WTC11 (cell line): ENCODE measurements around the gene FGF18. TPM values are rescaled to one million over a fixed set of nuclear protein-coding genes. Genes with fewer than 3 reads are reported as not detected.

Experiments
- ATAC-seq: fragments of 200-7000 bp; cut with Tn5 transposase; 2 replicates; pipeline ENCODE4 v1.10.0; 2021; ENCODE audit warnings: mild to moderate bottlenecking, moderate library complexity
- CTCF ChIA-PET: fragments of 300-600 bp; sonication (Branson Sonifier 250); formaldehyde crosslinking; loops from one replicate; lab custom pipeline; 2021; ENCODE audit warnings: antibody characterized with exemption; lab: Charles Lee
- POLR2A ChIA-PET: fragments of 350-600 bp; sonication (Branson Sonifier 250); formaldehyde crosslinking; loops from one replicate; lab custom pipeline; 2021; ENCODE audit warnings: antibody characterized with exemption; lab: Charles Lee
- DNase-seq: peaks from one replicate; pipeline ENCODE4 v3.0.0; 2021; ENCODE audit warnings: low spot score
- H3K27ac Mint-ChIP-seq: 2 replicates; pipeline ENCODE4 v1.8.0; 2021; ENCODE audit warnings: mixed read lengths
- H3K27me3 Mint-ChIP-seq: 2 replicates; pipeline ENCODE4 v1.8.0; 2021; ENCODE audit warnings: low read depth, mild to moderate bottlenecking, moderate library complexity, mixed read lengths
- H3K36me3 Mint-ChIP-seq: 2 replicates; pipeline ENCODE4 v1.8.0; 2021; ENCODE audit warnings: mixed read lengths
- H3K4me1 Mint-ChIP-seq: 2 replicates; pipeline ENCODE4 v1.8.0; 2022; ENCODE audit warnings: mixed read lengths
- H3K4me3 Mint-ChIP-seq: 2 replicates; pipeline ENCODE4 v1.8.0; 2021; ENCODE audit warnings: mild to moderate bottlenecking, moderate library complexity, mixed read lengths
- H3K9me3 Mint-ChIP-seq: 2 replicates; pipeline ENCODE4 v1.8.0; 2021; ENCODE audit warnings: mixed read lengths
- AFF4 ChIP-seq: sonication (generic); formaldehyde crosslinking; IDR thresholded peaks from 2 replicates; pipeline ENCODE4 v1.8.1; 2023; ENCODE audit warnings: mild to moderate bottlenecking, missing genetic modification reagents, borderline replicate concordance
- ARID4B ChIP-seq: sonication (generic); formaldehyde crosslinking; IDR thresholded peaks from 2 replicates; pipeline ENCODE4 v1.8.0; 2023; ENCODE audit warnings: missing genetic modification reagents, mild to moderate bottlenecking, borderline replicate concordance
- CBFB ChIP-seq: sonication (generic); formaldehyde crosslinking; IDR thresholded peaks from 2 replicates; pipeline ENCODE4 v1.8.1; 2022; ENCODE audit warnings: mild to moderate bottlenecking, low read depth, missing genetic modification reagents
- CREB1 ChIP-seq: sonication (generic); formaldehyde crosslinking; IDR thresholded peaks from 2 replicates; pipeline ENCODE4 v1.8.0; 2023; ENCODE audit warnings: mild to moderate bottlenecking, missing genetic modification reagents
- CTCF ChIP-seq: fragments of 200-600 bp; IDR thresholded peaks from 2 replicates; pipeline ENCODE4 v1.8.0; 2022; ENCODE audit warnings: antibody characterized with exemption
- EMX1 ChIP-seq: fragments of 250-450 bp; sonication (Bioruptor Pico); IDR thresholded peaks from 2 replicates; pipeline ENCODE4 v1.8.0; 2021; ENCODE audit warnings: mild to moderate bottlenecking
- FOXJ3 ChIP-seq: sonication (generic); formaldehyde crosslinking; IDR thresholded peaks from 2 replicates; pipeline ENCODE4 v1.9.0; 2021; ENCODE audit warnings: missing genetic modification reagents, mild to moderate bottlenecking, borderline replicate concordance
- FOXK1 ChIP-seq: sonication (generic); formaldehyde crosslinking; IDR thresholded peaks from 2 replicates; pipeline ENCODE4 v1.8.0; 2022; ENCODE audit warnings: mild to moderate bottlenecking, moderate library complexity, missing genetic modification reagents
- HMGA2 ChIP-seq: fragments of 250-450 bp; sonication (Bioruptor Pico); IDR thresholded peaks from 2 replicates; pipeline ENCODE4 v1.4.0; 2021; ENCODE audit warnings: mild to moderate bottlenecking, moderate library complexity
- NFATC4 ChIP-seq: fragments of 250-450 bp; sonication (Bioruptor Pico); IDR thresholded peaks from 2 replicates; pipeline ENCODE4 v1.9.0; 2021; ENCODE audit warnings: mild to moderate bottlenecking
- PREB ChIP-seq: sonication (generic); formaldehyde crosslinking; IDR thresholded peaks from 2 replicates; pipeline ENCODE4 v1.8.1; 2022; ENCODE audit warnings: mild to moderate bottlenecking, missing genetic modification reagents, moderate library complexity, borderline replicate concordance
- ZNF121 ChIP-seq: sonication (generic); formaldehyde crosslinking; IDR thresholded peaks from 2 replicates; pipeline ENCODE4 v1.8.0; 2023; ENCODE audit warnings: missing genetic modification reagents
- ZNF263 ChIP-seq: sonication (generic); formaldehyde crosslinking; IDR thresholded peaks from 2 replicates; pipeline ENCODE4 v1.8.1; 2022; ENCODE audit warnings: low read depth, mild to moderate bottlenecking, moderate library complexity, missing genetic modification reagents
- ZNF512 ChIP-seq: sonication (generic); formaldehyde crosslinking; IDR thresholded peaks from 2 replicates; pipeline ENCODE4 v1.8.1; 2022; ENCODE audit warnings: missing genetic modification reagents, borderline replicate concordance
- total RNA-seq: library from RNA; stranded (reverse); gene quantifications from 3 replicates; pipeline ENCODE4 v1.2.3, GENCODE V29; 2021

FGF18 gene
- total RNA-seq, 1 experiment from 2014 or later: 0.72 TPM

- Mint-ChIP-seq H3K9me3 (no peaks in the 10 kb centered on the region), H3K27me3 (no peaks in the 10 kb centered on the region), H3K4me1 (peaks cover 35% of the 10 kb centered on the region), H3K4me3 (no peak overlapping the region), H3K36me3 (no peaks in the 10 kb centered on the region), H3K27ac (no peak overlapping the region)
- TF ChIP-seq CTCF (no peak), ZNF263 (CRISPR knock-in tag) (no peak), FOXJ3 (no peak), EMX1 (CRISPR knock-in tag) (no peak), CREB1 (no peak)
- ChIA-PET POLR2A (interaction anchor here (0.6 kb wide), 1 partner anchor 572 kb away, joined by 3 read pairs; the partner anchor contains the start of gene FBXW11), CTCF (interaction anchor here (1.6 to 3.1 kb wide), 2 partner anchors 11 to 16 kb away, joined by 5 to 22 read pairs; partner anchors contain the start of gene FGF18)
- ATAC-seq: no peak
- no peak for DNase-seq
Observed at GRCh38 chr5:171434874-171435273, 15.4 kb downstream of the FGF18 start.

- no peak for DNase-seq
- no peak overlapping the region for H3K4me3 Mint-ChIP-seq
- CTCF ChIA-PET: interaction anchor here (3.1 kb wide), 1 partner anchor 17 kb away, joined by 22 read pairs; the partner anchor contains the start of gene FGF18
- no peak for TF ChIP-seq PREB (CRISPR knock-in tag)
- no peak for TF ChIP-seq CBFB (CRISPR knock-in tag)
- TF ChIP-seq HMGA2 (CRISPR knock-in tag): no peak
- TF ChIP-seq ZNF512 (CRISPR knock-in tag): no peak
- no peak for TF ChIP-seq ARID4B (CRISPR knock-in tag)
- TF ChIP-seq FOXK1 (CRISPR knock-in tag): no peak
- no peak for TF ChIP-seq ZNF121 (CRISPR knock-in tag)
- no peak for TF ChIP-seq AFF4 (CRISPR knock-in tag)
- no peak for TF ChIP-seq NFATC4 (CRISPR knock-in tag)
- TF ChIP-seq, all 79 proteins: peak for 0
- POLR2A ChIA-PET: no interaction called here
- no peaks in the 10 kb centered on the region for H3K36me3 Mint-ChIP-seq
- H3K4me1 Mint-ChIP-seq: peaks cover 42% of the 10 kb centered on the region
- ATAC-seq: no peak
- H3K27me3 Mint-ChIP-seq: no peaks in the 10 kb centered on the region
- H3K27ac Mint-ChIP-seq: no peak overlapping the region
- H3K9me3 Mint-ChIP-seq: no peaks in the 10 kb centered on the region
Observed at GRCh38 chr5:171435908-171436307, 16.5 kb downstream of the FGF18 start.
